Fibroblast of skin of right quadriceps (primary cell): ENCODE results near the gene MED29.

Source experiments
- DNase-seq: peaks from one replicate; pipeline ENCODE4 v3.0.0-alpha.2; 2013

Gene MED29

DNA sequence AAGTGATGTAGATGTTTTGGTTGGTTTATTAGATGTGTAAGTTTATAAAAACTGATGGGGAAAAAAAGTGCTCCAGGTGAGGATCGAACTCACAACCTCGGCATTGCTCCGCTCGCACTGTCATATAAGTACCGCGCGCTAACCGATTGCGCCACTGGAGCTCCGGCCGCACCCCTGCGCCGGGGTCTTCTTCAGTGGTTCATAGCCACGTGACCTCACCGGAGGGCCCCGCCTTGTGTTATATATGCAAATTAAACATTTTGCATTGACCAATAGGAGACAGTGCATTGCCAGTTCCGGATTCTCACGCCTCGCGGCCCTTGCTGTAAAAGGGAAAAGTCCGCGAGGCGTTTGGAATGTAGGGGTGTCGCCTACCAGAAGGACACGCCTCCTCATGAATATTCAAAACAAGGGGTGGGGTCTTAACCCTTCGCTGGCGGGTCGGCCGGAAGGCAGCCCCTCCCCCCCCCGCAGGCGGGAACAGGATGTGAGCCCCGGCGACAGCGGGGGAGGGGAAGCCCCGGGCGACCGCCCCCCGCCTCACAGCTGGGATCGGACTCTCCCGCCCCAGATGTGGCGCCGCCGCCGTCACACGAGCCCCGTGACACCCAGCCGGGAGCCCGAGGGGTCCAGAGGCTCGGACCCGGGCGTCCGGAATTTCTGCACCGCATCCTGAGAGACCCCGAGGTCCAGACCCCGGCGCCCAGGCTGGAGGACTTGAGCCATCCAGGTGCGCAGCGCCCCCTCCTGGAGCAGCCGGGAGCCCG is 21.1 kb downstream of the MED29 start, which contains the start of gene PLEKHG2:
TSS of gene PLEKHG2 (plus strand) at position 570 of the 767 bp plus-strand sequence. CDS start 1,418 bp downstream, outside the sequence.
- peak; percentile 100 for DNase-seq

DNA sequence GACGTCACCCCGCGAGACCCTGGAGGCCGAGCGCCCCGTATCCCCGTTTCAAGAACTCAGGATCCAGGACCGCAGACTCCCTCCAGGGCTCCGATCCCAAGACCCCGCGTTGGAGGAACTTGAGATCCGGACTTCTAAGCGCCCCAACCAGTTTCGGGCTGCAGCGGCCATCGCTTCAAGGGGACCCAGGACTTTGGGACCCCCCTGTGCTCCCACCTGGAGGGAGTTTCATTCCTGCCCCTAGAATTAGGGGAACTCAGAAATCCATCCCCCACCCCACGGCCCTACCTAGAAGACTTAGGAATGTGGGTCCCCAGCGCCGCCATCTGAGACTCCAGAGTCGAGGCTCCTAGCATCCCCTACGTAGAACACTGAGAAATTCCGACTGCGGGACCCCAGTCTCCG is 21.7 kb downstream of the MED29 start:
- DNase-seq, result peak; percentile 34

DNA sequence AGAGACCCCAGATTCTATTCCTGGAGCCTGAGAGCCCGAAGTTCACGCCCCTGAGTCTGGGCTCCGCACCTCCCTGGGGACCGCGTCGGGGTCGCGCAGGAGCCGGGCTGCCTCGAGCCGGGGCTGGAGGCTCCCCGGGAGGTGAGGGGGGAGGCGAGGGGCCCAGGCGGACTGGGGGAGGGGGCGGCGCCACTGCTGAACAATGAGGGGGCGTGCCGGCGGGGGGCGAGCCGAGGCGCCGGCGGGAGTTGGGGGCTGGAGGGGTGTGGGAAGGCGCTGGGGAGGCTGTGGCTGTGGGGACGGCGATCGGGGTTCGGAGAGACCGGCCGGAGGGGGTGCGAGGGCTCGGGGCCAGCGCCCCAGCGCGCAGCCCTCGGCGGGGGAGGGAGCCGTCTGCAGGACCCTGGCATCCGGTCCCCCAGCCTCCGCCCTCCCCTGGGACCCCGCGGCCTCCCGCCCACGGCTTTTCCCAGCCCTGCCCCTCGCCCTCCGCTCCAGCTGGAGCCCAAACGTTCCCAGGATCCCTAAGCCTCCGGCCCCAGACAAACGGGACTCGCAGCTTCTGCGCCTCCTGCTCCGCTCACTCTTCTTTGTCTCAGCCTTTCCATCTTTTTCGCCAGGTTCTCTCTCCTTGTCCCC is 22.2 kb downstream of the MED29 start:
- peak; percentile 67 for DNase-seq

DNA sequence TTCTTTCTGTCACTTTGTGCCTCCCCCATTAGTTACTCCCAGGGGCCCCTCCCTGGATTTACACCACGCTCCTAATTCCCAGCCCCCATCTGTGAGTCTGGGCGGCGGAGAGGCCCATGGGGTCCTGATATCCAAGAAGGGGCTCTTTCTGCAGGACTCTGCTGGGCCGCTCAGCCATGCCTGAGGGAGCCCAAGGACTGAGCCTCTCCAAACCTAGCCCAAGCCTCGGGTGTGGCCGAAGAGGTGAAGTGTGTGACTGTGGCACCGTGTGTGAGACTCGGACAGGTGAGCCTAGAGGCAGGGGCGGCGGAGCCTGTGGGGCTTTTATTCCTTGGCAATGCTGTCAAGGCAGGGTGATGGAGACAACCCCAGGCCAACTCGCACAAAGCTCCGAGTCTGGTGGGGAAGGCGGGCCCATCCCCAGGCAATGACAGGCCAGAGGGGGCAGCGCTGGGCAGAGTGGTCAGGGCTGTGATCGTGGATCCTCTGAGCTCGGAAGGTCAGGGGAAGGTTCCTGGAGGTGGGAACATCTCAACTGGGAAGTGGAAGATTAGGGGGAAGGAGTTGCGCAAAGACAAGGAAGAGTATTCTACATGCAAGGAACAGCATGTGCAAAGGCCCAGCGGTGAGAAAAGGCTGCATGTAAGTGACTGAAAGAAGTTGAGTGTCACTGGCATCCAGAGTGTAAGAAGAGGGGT is 22.9 kb downstream of the MED29 start:
- DNase-seq, result no peak

DNA sequence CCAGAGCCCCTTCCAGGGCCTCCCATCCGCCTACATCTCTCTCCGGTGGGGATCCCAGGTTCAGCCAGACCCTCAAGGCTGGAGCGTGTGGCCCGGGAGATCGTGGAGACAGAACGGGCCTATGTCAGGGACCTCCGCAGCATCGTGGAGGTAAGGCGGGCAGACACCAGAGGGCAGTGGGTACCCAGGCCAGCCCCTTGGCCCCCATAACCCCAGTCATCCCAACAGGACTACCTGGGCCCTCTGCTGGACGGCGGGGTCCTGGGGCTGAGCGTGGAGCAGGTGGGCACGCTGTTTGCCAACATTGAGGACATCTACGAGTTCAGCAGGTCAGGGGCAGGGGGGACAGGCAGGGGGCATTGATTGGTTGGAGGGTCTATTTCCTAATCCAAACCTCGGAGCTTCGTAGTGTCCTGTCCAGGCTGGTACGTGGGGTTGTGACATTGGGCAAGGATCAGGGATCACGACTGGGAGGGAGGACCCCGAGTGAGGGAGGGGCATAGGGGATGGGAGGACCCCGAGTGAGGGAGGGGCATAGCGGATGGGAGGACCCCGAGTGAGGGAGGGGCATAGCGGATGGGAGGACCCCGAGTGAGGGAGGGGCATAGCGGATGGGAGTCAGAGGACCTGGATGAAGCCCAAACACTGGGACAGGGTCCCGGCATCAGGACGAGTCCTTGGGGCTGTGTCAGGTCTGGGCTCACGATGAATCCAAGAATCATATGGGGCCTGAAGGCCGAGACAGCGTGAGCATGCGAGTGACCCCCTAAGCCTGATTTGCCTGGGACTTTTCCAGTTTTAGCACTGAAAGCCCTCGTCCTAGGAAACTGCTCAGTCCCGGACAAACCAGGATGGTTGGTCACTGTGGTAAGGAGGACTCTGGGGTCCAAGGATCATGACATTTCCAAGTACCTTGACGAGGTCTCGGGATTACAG is 24.2 kb downstream of the MED29 start:
- no peak for DNase-seq

DNA sequence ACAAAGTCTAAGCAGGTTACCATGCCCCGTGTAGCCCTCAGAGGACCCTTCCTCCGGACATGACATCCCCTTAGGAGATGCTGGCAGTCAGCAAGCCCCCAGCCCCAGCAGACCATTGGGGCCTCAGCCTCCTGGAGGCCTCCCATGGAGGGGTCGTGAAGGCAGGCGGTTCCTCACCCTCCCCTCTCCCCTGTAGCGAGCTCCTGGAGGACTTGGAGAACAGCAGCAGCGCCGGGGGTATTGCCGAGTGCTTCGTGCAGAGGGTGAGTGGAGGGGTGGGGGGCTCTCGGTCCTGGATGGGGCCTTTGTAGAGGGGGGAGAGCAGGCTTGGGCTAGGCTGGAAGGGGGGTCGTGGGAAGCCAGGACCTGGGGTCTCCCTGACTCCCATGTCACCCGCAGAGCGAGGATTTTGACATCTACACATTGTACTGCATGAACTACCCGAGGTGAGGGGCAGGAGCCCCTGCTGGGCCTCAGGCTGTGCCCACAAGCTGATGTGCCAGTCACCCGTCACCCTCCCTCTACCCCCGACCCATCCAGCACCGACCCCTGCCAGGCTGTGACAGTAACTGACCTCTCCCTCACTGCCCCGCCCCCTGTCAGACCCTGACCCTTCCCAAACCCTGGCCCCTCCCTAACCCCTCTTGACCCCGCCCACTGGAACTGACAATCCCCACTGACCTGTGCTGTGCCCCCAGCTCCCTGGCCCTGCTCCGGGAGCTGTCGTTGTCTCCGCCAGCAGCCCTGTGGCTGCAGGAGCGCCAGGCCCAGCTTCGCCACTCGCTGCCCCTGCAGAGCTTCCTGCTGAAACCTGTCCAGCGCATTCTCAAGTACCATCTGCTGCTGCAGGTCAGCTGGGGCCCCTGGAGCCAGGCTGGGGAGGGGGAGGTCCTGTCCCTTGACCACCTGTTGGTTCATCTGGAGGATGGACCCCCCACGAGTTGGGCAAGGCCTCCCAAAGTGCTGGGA is 25.3 kb downstream of the MED29 start:
- no peak for DNase-seq

DNA sequence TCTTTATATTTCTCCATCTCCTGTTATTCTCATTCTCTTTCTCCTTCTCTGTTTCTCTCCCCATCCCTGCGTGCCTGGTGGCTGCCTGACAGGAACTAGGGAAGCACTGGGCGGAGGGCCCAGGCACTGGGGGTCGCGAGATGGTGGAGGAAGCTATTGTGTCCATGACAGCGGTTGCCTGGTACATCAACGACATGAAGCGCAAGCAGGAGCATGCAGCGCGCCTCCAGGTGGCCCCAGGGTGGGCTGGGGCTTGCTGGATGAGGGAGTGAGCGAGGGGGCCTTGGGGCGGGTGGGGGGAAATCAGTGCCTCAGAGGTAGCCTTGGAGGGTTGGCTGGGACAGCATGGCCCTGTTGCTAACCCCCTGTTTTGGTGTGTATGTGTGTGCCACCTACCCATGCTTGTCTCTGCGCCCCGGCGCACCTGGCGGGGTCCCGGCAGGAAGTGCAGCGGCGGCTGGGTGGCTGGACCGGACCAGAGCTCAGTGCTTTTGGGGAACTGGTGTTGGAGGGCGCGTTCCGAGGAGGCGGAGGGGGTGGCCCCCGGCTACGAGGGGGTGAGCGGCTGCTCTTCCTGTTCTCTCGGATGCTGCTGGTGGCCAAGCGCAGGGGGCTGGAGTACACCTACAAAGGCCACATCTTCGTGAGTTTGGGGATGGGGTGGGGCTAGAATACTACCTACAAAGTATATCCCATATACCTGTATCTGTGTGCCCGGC is 26.4 kb downstream of the MED29 start:
- no peak for DNase-seq

DNA sequence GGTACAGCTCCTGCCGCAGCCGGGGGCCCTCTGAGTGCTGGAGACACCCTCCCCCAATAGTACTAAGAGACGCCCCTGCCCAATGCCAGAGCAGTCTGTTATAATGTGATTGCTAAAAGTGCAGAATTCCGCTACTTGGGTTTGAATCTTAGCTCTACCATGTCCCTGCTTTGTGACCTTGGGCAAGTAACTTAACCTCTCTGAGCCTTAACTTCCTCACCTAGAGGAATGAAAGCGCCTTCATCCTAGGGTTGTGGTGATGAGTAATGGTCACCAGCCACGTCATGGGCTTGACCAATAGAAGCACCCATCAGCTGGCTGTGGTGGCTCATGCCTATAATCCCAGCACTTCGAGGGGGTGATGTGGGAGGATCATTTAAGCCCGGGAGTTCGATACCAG is 27.8 kb downstream of the MED29 start:
- DNase-seq, result no peak

DNA sequence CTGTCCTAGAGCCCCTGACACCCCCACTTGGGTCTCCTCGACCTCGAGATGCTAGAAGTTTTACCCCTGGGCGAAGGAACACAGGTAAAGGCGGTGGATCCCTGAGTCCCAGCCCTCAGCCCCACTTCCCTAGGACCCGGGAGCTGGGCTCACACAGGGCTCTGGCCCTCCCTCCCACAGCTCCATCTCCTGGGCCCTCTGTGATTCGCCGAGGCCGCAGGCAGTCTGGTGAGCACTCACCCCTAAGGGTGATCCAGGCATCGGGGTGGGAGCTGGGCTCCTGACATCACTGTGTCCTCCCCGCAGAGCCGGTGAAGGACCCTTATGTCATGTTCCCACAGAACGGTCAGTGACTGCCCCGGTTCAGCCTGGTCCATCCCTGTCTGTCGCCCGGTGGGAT is 29.6 kb downstream of the MED29 start:
- DNase-seq, result no peak

DNA sequence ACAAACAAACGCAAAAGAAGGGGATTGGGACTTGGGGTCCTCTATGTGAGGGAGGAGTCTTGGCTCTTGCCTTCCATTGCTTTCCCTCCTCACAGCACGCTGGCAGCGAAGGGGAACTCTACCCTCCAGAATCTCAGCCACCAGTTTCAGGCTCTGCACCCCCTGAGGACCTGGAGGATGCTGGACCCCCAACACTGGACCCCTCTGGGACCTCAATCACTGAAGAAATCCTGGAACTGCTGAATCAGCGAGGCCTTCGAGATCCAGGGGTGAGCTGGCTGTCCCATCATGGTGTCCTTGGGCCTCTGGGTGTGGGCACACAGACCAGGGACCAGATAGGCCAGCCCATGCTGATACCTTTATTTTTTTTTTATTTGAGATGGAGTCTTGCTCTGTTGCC is 30.8 kb downstream of the MED29 start:
- no peak for DNase-seq

DNA sequence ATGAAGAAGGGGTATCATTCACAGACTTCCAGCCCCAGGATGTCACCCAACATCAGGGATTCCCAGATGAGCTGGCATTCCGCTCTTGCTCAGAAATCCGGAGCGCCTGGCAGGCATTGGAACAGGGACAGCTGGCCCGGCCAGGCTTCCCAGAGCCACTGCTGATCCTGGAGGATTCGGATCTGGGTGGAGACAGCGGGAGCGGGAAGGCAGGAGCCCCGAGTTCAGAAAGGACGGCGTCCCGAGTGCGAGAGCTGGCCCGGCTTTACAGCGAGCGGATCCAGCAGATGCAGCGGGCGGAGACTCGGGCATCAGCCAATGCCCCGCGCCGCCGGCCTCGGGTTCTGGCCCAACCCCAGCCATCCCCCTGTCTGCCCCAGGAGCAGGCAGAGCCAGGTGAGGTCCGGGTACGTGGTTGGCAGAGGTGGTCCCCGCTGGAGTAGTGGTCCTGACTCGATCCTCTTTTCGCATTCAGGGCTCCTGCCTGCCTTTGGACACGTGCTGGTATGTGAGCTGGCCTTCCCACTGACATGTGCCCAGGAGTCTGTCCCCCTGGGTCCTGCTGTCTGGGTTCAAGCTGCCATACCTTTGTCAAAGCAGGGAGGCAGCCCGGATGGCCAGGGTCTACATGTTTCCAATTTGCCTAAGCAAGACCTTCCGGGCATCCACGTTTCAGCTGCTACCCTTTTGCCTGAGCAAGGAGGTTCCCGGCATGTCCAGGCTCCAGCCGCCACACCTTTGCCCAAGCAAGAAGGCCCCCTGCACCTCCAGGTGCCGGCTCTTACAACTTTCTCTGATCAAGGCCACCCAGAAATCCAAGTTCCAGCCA is 32.3 kb downstream of the MED29 start:
- DNase-seq, result no peak

DNA sequence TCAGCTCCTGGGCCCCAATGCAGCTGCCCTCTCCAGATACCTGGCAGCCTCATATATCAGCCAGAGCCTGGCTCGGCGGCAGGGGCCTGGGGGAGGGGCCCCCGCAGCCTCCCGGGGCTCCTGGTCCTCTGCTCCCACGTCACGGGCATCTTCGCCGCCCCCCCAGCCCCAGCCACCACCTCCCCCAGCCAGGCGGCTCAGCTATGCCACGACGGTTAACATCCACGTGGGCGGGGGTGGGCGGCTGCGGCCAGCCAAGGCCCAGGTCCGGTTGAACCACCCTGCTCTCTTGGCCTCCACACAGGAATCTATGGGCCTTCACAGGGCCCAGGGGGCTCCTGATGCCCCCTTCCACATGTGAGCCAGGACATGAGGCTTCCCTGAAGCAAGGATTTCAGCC is 33.8 kb downstream of the MED29 start:
- DNase-seq, result no peak

DNA sequence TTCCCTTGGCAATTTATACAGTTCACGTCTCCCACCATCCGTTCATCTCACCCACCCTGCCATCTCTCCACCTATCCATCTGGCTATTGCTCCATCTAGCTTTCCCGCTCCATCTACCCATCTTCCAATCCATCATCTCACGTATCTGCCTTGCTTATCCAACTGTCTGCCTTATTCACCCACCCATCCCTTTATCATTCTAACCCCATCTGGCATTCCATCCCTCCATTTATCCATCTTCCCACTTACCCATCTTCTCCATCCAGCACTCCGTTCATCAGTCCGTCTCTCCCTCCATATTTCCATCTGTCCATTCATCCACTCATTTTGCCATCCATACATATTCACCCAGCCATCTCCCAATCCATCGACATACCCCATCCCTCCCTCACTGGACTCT is 34.6 kb downstream of the MED29 start:
- no peak for DNase-seq

DNA sequence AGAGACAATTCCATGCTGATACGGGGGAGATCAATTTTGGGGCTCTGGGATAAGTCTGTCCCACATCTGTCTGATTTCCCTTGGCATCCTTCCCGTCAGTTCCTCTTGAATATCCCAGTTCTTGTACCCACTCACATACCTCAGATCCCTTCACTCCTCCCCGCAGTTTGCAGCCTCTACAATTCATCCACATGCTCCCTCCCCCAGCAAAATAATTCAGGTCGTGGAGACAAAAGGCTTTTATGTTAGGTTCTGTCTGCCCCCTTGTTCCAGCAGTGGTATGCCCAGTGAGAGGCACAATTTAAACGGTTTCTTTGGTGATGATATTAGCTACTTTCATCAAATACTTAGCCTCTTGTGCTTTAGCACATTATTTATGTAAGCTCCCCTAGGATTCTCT is 35.0 kb downstream of the MED29 start:
- no peak for DNase-seq

DNA sequence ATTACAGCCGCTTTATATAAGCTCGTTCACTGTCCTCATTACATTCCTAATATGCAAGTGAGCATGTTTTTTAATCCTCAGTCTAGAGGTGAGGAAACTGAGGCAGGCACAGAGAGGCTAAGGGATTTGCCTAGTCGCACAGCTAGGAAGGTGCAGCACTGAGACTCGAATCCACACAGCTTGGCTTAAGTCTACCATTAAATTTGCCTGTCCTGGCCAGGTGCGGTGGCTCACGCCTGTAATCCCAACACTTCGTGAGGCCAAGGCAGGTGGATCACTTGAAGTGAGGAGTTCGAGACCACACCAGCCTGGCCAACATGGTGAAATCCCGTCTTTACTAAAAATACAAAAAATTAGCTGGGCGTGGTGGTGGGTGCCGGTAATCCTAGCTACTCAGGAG is 36.5 kb downstream of the MED29 start:
- DNase-seq, result no peak

DNA sequence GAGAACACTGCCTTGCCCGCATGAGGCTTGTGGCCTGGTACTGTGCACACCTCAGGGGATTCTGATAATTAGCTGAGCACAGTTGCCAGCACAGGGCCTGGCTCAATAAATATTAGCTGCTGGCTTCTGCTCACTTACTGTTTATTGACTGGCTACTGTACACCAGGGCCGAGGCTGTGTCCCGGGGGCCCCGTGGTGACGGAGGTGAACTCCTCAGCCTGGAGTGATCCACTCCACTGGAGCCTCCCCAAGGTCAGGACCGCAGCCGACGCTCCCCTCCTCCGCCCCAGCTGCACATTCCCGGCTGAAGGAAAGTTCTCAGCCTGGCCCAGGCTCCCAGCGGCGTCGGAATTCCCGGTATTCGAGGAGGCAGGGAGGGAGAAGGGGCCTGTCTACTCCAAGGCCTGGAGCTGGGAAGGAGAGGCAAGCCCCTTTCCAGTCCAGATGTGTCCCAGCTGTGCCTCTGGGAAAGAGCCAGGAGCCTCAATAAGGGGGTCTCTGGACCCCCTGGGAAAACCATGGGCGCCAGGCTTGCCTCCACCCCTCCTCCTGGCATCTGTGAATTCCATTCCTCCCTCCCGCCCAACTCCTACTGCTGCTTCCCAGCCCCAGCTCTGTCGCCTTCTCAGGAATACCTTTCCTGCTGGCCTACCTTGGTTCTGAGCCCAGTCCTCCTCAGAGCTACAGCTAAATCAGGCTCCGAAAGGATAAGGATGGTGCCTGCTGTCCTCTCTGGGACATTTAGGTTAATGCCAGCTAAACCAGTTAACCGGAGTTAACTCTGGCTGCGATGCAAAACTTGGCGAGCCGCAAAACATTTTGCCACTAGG is 37.3 kb downstream of the MED29 start:
- DNase-seq, result peak; percentile 92

DNA sequence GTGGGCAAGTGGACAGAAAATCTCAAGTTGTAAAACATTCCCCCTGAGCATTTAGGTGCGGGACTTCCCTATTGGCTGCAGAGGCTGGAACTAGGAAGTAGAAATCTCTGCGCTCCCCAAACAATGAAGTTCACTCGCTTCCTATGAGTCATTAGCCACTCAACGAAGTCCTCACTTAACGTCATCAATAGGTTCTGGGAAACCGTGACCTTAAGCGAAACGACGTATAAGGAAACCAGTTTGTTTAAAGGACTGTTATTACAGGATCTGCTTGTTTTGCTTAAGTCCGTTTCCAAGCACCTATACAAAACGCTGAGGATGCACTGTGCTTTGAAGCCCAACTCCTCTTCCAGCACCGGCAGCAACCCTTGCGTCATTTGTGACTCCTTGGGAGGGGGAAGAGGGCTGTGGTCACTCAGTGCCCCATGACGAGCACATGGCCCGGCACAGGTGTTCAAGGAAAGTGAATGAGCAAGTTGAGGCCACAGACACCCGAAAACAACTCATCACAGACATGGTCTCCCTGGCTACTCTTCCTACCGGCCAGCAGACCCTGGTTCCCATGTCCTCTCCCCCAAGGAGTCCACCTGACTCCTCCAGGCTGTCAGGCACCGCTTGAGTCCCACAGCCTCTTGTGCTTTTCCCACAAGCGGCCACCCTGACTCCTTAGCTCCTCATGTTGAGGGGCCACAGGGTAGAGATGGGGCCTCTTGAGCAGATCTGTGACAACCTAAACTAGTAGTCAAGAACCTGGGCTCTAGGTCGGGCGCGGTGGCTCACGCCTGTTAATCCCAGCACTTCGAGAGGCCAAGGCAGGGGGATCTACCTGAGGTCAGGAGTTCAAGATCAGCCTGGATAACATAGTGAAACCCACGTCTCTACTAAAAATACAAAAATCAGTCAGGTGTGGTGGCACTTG is 39.8 kb downstream of the MED29 start:
- peak; percentile 64 for DNase-seq

DNA sequence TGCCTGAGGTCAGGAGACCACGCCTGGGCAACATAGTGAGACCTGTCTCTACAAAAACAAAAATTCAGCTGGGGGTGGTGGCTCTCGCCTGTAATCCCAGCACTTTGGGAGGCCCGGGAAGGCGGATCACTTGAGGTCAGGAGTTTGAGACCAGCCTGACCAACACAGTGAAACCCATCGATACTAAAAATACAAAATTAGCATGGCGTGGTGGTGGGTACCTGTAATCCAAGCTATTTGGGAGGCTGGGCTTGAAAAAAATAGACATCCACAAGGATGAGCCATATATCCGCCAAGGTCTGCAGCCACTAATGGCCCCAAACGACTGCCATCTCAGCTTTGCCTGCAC is 41.5 kb downstream of the MED29 start:
- DNase-seq, result no peak
